Measurements from ENCODE around the gene TBCK.
A peak's percentile ranks its signal among the peaks of the same experiment; 100 is the strongest.
"Not testable (repeated sequence)": the region's sequence is repeated elsewhere in the genome, so short reads cannot be mapped to it uniquely, and the experiment has no call there.

Gene TBCK

DNA sequence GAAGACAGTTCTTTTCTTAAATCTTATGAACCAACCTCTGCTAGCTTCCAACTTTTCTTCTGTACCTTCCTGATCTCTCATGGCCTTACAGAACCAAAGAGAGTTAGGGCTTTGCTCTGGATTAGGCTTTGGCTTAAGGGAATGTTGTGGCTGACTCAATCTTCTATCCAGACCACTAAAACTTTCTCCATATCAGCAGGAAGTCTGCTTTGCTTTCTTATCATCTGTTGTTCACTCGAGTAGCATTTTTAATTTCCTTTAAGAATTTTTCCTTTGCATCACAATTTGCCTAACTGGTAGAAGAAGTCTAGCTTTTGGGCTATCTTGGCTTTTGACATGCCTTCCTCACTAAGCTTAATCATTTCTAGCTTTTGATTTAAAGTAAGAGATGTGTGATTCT, 167.0 kb downstream of the TBCK start:
- DNase-seq (ENCODE audit: low read depth in 2 of 2): peak in 1 of 2 donors; percentile 26
- TF ChIP-seq, protein P1, sequence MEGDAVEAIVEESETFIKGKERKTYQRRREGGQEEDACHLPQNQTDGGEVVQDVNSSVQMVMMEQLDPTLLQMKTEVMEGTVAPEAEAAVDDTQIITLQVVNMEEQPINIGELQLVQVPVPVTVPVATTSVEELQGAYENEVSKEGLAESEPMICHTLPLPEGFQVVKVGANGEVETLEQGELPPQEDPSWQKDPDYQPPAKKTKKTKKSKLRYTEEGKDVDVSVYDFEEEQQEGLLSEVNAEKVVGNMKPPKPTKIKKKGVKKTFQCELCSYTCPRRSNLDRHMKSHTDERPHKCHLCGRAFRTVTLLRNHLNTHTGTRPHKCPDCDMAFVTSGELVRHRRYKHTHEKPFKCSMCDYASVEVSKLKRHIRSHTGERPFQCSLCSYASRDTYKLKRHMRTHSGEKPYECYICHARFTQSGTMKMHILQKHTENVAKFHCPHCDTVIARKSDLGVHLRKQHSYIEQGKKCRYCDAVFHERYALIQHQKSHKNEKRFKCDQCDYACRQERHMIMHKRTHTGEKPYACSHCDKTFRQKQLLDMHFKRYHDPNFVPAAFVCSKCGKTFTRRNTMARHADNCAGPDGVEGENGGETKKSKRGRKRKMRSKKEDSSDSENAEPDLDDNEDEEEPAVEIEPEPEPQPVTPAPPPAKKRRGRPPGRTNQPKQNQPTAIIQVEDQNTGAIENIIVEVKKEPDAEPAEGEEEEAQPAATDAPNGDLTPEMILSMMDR (IDR thresholded peaks at IDR 0.05; ENCODE audit: low read depth, low read length): no peak
- no peak overlapping the region for H3K4me3 ChIP-seq (replicated peaks in 1 of 2; ENCODE audit: low read depth in 2 of 2, low read length in 2 of 2)

- TF ChIP-seq, protein P1 (IDR thresholded peaks at IDR 0.05; ENCODE audit: low read depth, low read length): no peak
- H3K4me3 ChIP-seq (replicated peaks in 1 of 2; ENCODE audit: low read depth in 2 of 2, low read length in 2 of 2): no peak overlapping the region
These were observed 173.3 kb downstream of the TBCK start for GRCh38 chr4:106142616-106143127.

GRCh38 chr4:106140601-106141000, 175.4 kb downstream of the TBCK start:
- no peak overlapping the region for H3K4me3 ChIP-seq (replicated peaks in 1 of 2; ENCODE audit: low read depth in 2 of 2, low read length in 2 of 2)
- peak in 1 of 2 donors; percentile 4 for DNase-seq (ENCODE audit: low read depth in 2 of 2)
- TF ChIP-seq, protein P1 (IDR thresholded peaks at IDR 0.05; ENCODE audit: low read depth, low read length): no peak

More at GRCh38 chr4:106142616-106143127, 173.3 kb downstream of the TBCK start:
- no peak for DNase-seq (ENCODE audit: low read depth in 2 of 2)

- no peak overlapping the region for H3K4me3 ChIP-seq (replicated peaks in 1 of 2; ENCODE audit: low read depth in 2 of 2, low read length in 2 of 2)
- TF ChIP-seq, protein P1 (IDR thresholded peaks at IDR 0.05; ENCODE audit: low read depth, low read length): no peak
- DNase-seq (ENCODE audit: low read depth in 2 of 2): no peak
These were observed 179.2 kb downstream of the TBCK start for GRCh38 chr4:106136777-106137331.

- DNase-seq (ENCODE audit: low read depth in 2 of 2): no peak
- TF ChIP-seq, protein P1 (IDR thresholded peaks at IDR 0.05; ENCODE audit: low read depth, low read length): no peak
- no peak overlapping the region for H3K4me3 ChIP-seq (replicated peaks in 1 of 2; ENCODE audit: low read depth in 2 of 2, low read length in 2 of 2)
These were observed 184.0 kb downstream of the TBCK start for GRCh38 chr4:106132045-106132444.

GRCh38 chr4:106126062-106126461, 189.9 kb downstream of the TBCK start:
- TF ChIP-seq, protein P1 (IDR thresholded peaks at IDR 0.05; ENCODE audit: low read depth, low read length): no peak
- no peak for DNase-seq (ENCODE audit: low read depth in 2 of 2)
- no peak overlapping the region for H3K4me3 ChIP-seq (replicated peaks in 1 of 2; ENCODE audit: low read depth in 2 of 2, low read length in 2 of 2)

DNA sequence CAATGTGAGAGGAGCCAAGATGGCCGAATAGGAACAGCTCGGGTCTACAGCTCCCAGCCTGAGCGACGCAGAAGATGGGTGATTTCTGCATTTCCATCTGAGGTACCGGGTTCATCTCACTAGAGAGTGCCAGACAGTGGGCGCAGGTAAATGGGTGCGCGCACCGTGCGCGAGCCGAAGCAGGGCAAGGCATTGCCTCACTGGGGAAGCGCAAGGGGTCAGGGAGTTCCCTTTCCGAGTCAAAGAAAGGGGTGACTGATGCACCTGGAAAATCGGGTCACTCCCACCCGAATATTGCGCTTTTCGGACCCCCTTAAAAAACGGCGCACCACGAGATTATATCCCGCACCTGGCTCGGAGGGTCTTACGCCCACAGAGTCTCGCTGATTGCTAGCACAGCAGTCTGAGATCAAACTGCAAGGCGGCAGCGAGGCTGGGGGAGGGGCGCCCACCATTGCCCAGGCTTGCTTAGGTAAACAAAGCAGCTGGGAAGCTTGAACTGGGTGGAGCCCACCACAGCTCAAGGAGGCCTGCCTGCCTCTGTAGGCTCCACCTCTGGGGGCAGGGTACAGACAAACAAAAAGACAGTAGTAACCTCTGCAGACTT, 196.0 kb downstream of the TBCK start:
- not testable (repeated sequence) for H3K4me3 ChIP-seq (replicated peaks in 1 of 2; ENCODE audit: low read depth in 2 of 2, low read length in 2 of 2)

More for the DNA sequence above, 196.0 kb downstream of the TBCK start:
- not testable (repeated sequence) for DNase-seq (ENCODE audit: low read depth in 2 of 2)
